PC-9 (cell line): ENCODE measurements around the gene STUM. TPM values are rescaled to one million over a fixed set of nuclear protein-coding genes. Genes with fewer than 3 reads are reported as not detected.
A peak's percentile ranks its signal among the peaks of the same experiment; 100 is the strongest.

Source experiments
- BruUV-seq: library from RNA; stranded (reverse); fragments of 400-500 nt; replicated peaks from 2 replicates; lab custom pipeline; 2021; lab: Mats Ljungman, UMichigan
- CTCF ChIA-PET: fragments of 300-600 bp; sonication (Branson Sonifier 250); formaldehyde crosslinking; loops from one replicate; lab custom pipeline; 2022; ENCODE audit warnings: antibody characterized with exemption; lab: Charles Lee
- POLR2A ChIA-PET: fragments of 300-600 bp; sonication (Branson Sonifier 250); formaldehyde crosslinking; loops from one replicate; lab custom pipeline; 2022; ENCODE audit warnings: antibody characterized with exemption; ENCODE audit not compliant: unreplicated experiment; lab: Charles Lee
- DNase-seq, 2 experiments: peaks; one replicate each; pipeline versions ENCODE4 v3.0.0 to v3.0.0-alpha.2; 2015 to 2022; ENCODE audit warnings: mixed read lengths in 1 of 2
- H2AFZ ChIP-seq: fragments of 200-600 bp; sonication (generic); 2 replicates; pipeline ENCODE4 v1.8.1; 2017; ENCODE audit warnings: antibody characterized with exemption
- H3F3A ChIP-seq: fragments of 200-600 bp; sonication (generic); 2 replicates; pipeline ENCODE4 v1.8.1; 2017; ENCODE audit warnings: antibody characterized with exemption, mild to moderate bottlenecking, low read depth; ENCODE audit not compliant: insufficient read depth
- H3K27ac ChIP-seq: fragments of 200-600 bp; sonication (generic); 2 replicates; pipeline ENCODE4 v1.6.1; 2016; ENCODE audit warnings: mixed run types
- H3K27me3 ChIP-seq: fragments of 200-600 bp; sonication (generic); 2 replicates; pipeline ENCODE4 v1.6.1; 2016; ENCODE audit warnings: low read depth, mixed run types; ENCODE audit not compliant: insufficient read depth
- H3K36me3 ChIP-seq: fragments of 200-600 bp; sonication (generic); 2 replicates; pipeline ENCODE4 v1.6.1; 2016; ENCODE audit warnings: low read depth, mixed run types
- H3K4me1 ChIP-seq: fragments of 200-600 bp; sonication (generic); replicated peaks from 2 replicates; pipeline ENCODE4 v1.6.1; 2016; ENCODE audit warnings: mixed run types; ENCODE audit not compliant: insufficient read depth
- H3K4me2 ChIP-seq: fragments of 200-600 bp; sonication (generic); 2 replicates; pipeline ENCODE4 v1.6.1; 2017; ENCODE audit warnings: mixed run types
- H3K4me3 ChIP-seq: fragments of 200-600 bp; sonication (generic); 2 replicates; pipeline ENCODE4 v1.6.1; 2016; ENCODE audit warnings: mixed run types
- H3K79me2 ChIP-seq: fragments of 200-600 bp; sonication (generic); 2 replicates; pipeline ENCODE4 v1.6.1; 2017; ENCODE audit warnings: low read depth, mixed run types
- H3K9me2 ChIP-seq: fragments of 200-600 bp; sonication (generic); 2 replicates; pipeline ENCODE4 v1.8.1; 2017; ENCODE audit warnings: mild to moderate bottlenecking; ENCODE audit not compliant: insufficient read depth
- H3K9me3 ChIP-seq: fragments of 200-600 bp; sonication (generic); 2 replicates; pipeline ENCODE4 v1.8.1; 2016; ENCODE audit warnings: low read depth; ENCODE audit not compliant: insufficient read depth
- H4K20me1 ChIP-seq: fragments of 200-600 bp; sonication (generic); 2 replicates; pipeline ENCODE4 v1.8.1; 2017; ENCODE audit not compliant: insufficient read depth
- CTCF ChIP-seq: fragments of 200-600 bp; sonication (generic); conservative IDR thresholded peaks from 2 replicates; pipeline ENCODE4 v1.6.1; 2017; ENCODE audit warnings: mixed run types, antibody characterized with exemption, mild to moderate bottlenecking, moderate library complexity
- EZH2 ChIP-seq: fragments of 200-600 bp; sonication (generic); IDR thresholded peaks from 2 replicates; pipeline ENCODE4 v1.8.0; 2017; ENCODE audit warnings: antibody characterized with exemption, low read depth
- intact Hi-C: fragments of 100-400 bp; cut with micrococcal nuclease; formaldehyde crosslinking; loops from one replicate; pipeline ENCODE4 v1.10.0; 2022; ENCODE audit not compliant: unreplicated experiment
- total RNA-seq: library from RNA; stranded (reverse); gene quantifications from 2 replicates; pipeline ENCODE4 v1.2.3, GENCODE V29; 2021

The STUM gene
- total RNA-seq, 1 experiment from 2014 or later = not detected

- Histone ChIP-seq H3K27me3 (peaks cover 43% of the 10 kb centered on the region), H3K9me2 (no peaks in the 10 kb centered on the region), H3F3A (no peaks in the 10 kb centered on the region), H4K20me1 (no peaks in the 10 kb centered on the region), H3K4me3 (no peak overlapping the region), H2AFZ (no peak overlapping the region), H3K36me3 (no peaks in the 10 kb centered on the region), H3K4me2 (no peak overlapping the region), H3K79me2 (no peaks in the 10 kb centered on the region), H3K27ac (no peak overlapping the region), H3K9me3 (no peaks in the 10 kb centered on the region), H3K4me1 (no peaks in the 10 kb centered on the region)
- TF ChIP-seq EZH2 = no peak
- TF ChIP-seq CTCF = no peak
- ChIA-PET CTCF (interaction anchor here (0.6 kb wide), 1 partner anchor 238 kb away, joined by 5 read pairs; no protein-coding TSS in a partner anchor), POLR2A (no interaction called here)
- intact Hi-C loops = no loop called here
- DNase-seq = no peak
- no TSS peak for BruUV-seq
Observed at GRCh38 chr1:226604560-226605317, 56.2 kb downstream of the STUM start.

- Histone ChIP-seq H3K9me2 (no peaks in the 10 kb centered on the region), H4K20me1 (no peaks in the 10 kb centered on the region), H3K36me3 (no peaks in the 10 kb centered on the region), H3K79me2 (no peaks in the 10 kb centered on the region), H3K9me3 (no peaks in the 10 kb centered on the region), H3F3A (no peaks in the 10 kb centered on the region), H3K4me2 (no peak overlapping the region), H3K27ac (no peak overlapping the region), H3K4me3 (no peak overlapping the region), H3K27me3 (peaks cover 38% of the 10 kb centered on the region), H3K4me1 (no peaks in the 10 kb centered on the region), H2AFZ (no peak overlapping the region)
- CTCF ChIA-PET = interaction anchor here (0.6 kb wide), 1 partner anchor 238 kb away, joined by 5 read pairs; no protein-coding TSS in a partner anchor
- intact Hi-C loops = no loop called here
- peak in 1 of 2 experiments; percentile 32 for DNase-seq
- POLR2A ChIA-PET = no interaction called here
- TF ChIP-seq CTCF = no peak
- TF ChIP-seq EZH2 = no peak
- BruUV-seq = no TSS peak
Observed at GRCh38 chr1:226605318-226605950, 56.9 kb downstream of the STUM start.

- no peak overlapping the region for H3K4me2 ChIP-seq
- H3K4me3 ChIP-seq = no peak overlapping the region
- intact Hi-C loops = no loop called here
- no peaks in the 10 kb centered on the region for H3K9me2 ChIP-seq
- H3F3A ChIP-seq = no peaks in the 10 kb centered on the region
- no peaks in the 10 kb centered on the region for H4K20me1 ChIP-seq
- no TSS peak for BruUV-seq
- no peaks in the 10 kb centered on the region for H3K79me2 ChIP-seq
- no peak for TF ChIP-seq EZH2
- no peak for TF ChIP-seq CTCF
- H3K36me3 ChIP-seq = no peaks in the 10 kb centered on the region
- H3K27ac ChIP-seq = no peak overlapping the region
- H2AFZ ChIP-seq = no peak overlapping the region
- H3K4me1 ChIP-seq = no peaks in the 10 kb centered on the region
- POLR2A ChIA-PET = no interaction called here
- no peaks in the 10 kb centered on the region for H3K9me3 ChIP-seq
- DNase-seq = no peak
- CTCF ChIA-PET = no interaction called here
- peaks cover 33% of the 10 kb centered on the region for H3K27me3 ChIP-seq
Observed at GRCh38 chr1:226606311-226607267, 58.0 kb downstream of the STUM start.
